GM23248 (cell line): Measurements from ENCODE around the gene SULT2A1. TPM values are rescaled to one million over a fixed set of nuclear protein-coding genes. Genes with fewer than 3 reads are reported as not detected.

Source experiments
- DNase-seq: peaks from one replicate; pipeline ENCODE4 v3.0.0-alpha.2; 2015
- H2AFZ ChIP-seq: fragments of 200-600 bp; sonication (generic); 2 replicates; pipeline ENCODE4 v1.6.1; 2016; ENCODE audit warnings: antibody characterized with exemption
- H3F3A ChIP-seq: fragments of 200-600 bp; sonication (generic); 2 replicates; pipeline ENCODE4 v1.6.1; 2016; ENCODE audit warnings: mild to moderate bottlenecking, antibody characterized with exemption, mixed run types; ENCODE audit not compliant: insufficient read depth
- H3K27ac ChIP-seq: fragments of 200-600 bp; sonication (generic); 2 replicates; pipeline ENCODE4 v1.5.1; 2016; ENCODE audit warnings: mild to moderate bottlenecking
- H3K27me3 ChIP-seq: fragments of 200-600 bp; sonication (generic); replicated peaks from 2 replicates; pipeline ENCODE4 v1.6.1; 2016; ENCODE audit warnings: mild to moderate bottlenecking; ENCODE audit not compliant: insufficient read depth
- H3K36me3 ChIP-seq: fragments of 200-600 bp; sonication (generic); 2 replicates; pipeline ENCODE4 v1.6.1; 2016; ENCODE audit warnings: low read depth, mild to moderate bottlenecking
- H3K4me1 ChIP-seq: fragments of 200-600 bp; sonication (generic); 2 replicates; pipeline ENCODE4 v1.6.1; 2016; ENCODE audit warnings: mild to moderate bottlenecking; ENCODE audit not compliant: insufficient read depth
- H3K4me2 ChIP-seq: fragments of 200-600 bp; sonication (generic); one replicate; pipeline ENCODE4 v1.6.1; 2016; ENCODE audit warnings: mild to moderate bottlenecking; ENCODE audit not compliant: unreplicated experiment
- H3K4me3 ChIP-seq: fragments of 200-600 bp; sonication (generic); 2 replicates; pipeline ENCODE4 v1.5.1; 2016; ENCODE audit warnings: mild to moderate bottlenecking
- H3K79me2 ChIP-seq: fragments of 200-600 bp; sonication (generic); 2 replicates; pipeline ENCODE4 v1.6.1; 2016; ENCODE audit warnings: mild to moderate bottlenecking; ENCODE audit not compliant: insufficient read depth
- H3K9ac ChIP-seq: fragments of 200-600 bp; sonication (generic); 2 replicates; pipeline ENCODE4 v1.6.1; 2016; ENCODE audit warnings: mild to moderate bottlenecking
- H3K9me2 ChIP-seq: fragments of 200-600 bp; sonication (generic); 2 replicates; pipeline ENCODE4 v1.6.1; 2016; ENCODE audit warnings: mixed run types, mild to moderate bottlenecking, moderate library complexity; ENCODE audit not compliant: insufficient read depth
- H3K9me3 ChIP-seq: fragments of 200-600 bp; sonication (generic); one replicate; pipeline ENCODE4 v1.6.1; 2017; ENCODE audit warnings: low read depth
- H4K20me1 ChIP-seq: fragments of 200-600 bp; sonication (generic); 2 replicates; pipeline ENCODE4 v1.6.0; 2016; ENCODE audit not compliant: insufficient read depth
- EZH2 ChIP-seq: fragments of 200-600 bp; sonication (generic); IDR thresholded peaks from 2 replicates; pipeline ENCODE4 v1.6.1; 2018; ENCODE audit warnings: antibody characterized with exemption, mild to moderate bottlenecking; ENCODE audit not compliant: insufficient read depth, poor library complexity, severe bottlenecking
- EZH2phosphoT487 ChIP-seq: fragments of 200-600 bp; sonication (generic); IDR thresholded peaks from 2 replicates; pipeline ENCODE4 v1.6.1; 2018; ENCODE audit warnings: antibody characterized with exemption, moderate library complexity, mild to moderate bottlenecking, low read depth; ENCODE audit not compliant: insufficient read depth
- WGBS, 2 experiments: methylation state at CpG; one replicate each; pipeline ENCODE4 v1.1.6; 2015 to 2017; ENCODE audit warnings: low lambda C conversion rate in 2 of 2, low coverage in 1 of 2; ENCODE audit errors: missing lambda C conversion rate in 2 of 2; 5-methylcytosine and 5-hydroxymethylcytosine counted together
- in situ Hi-C: fragments of 300-500 bp; cut with MboI; formaldehyde crosslinking; loops from 2 replicates; pipeline ENCODE4 v1.15.0; 2020
- polyA plus RNA-seq: library from polyadenylated mRNA; unstranded; fragments of >200 nt; fragmentation: Nextera tagmentation; extraction: Ambion mirVana; gene quantifications from 2 replicates; pipeline ENCODE4 v1.2.1, GENCODE V29; 2016
- total RNA-seq: library from RNA; depleted of rRNA; stranded (reverse); fragments of >200 nt; shearing (Covaris generic); gene quantifications from 2 replicates; pipeline ENCODE4 v1.2.3, GENCODE V29; 2014

Gene SULT2A1
- total and polyA plus RNA-seq, 2 experiments from 2014 or later = not detected

DNA sequence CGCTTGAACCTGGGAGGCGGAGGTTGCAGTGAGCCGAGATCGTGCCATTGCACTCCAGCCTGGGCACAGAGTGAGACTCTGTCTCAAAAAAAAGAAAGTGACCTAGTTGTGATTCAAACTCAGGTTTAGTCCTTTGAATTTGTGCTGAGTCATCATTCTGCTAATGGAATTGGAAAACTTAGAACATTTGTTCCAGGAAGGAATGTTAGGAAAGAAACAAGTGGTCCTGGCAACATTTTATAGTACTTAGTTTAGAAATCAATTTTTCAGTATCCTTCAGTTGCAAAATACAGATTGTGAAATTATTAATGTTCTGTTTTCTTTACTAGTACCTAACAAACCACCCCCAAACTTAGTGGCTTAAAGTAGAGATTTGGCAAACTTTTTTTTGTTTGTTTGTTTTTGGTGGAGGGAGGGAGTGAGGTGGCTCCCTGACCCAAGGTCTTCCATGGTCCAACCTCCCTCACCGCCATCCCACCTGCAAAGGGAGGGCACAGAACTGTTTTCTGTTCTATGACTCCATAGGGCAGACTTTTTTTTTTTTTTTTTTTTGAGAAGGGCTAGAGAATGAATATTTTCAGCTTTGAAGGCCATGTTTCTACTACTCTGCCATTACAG lies 9.2 kb upstream of the SULT2A1 start:
- no peaks in the 10 kb centered on the region for H3K9me2 ChIP-seq
- no peaks in the 10 kb centered on the region for H3F3A ChIP-seq
- H4K20me1 ChIP-seq = no peaks in the 10 kb centered on the region
- no peaks in the 10 kb centered on the region for H3K4me1 ChIP-seq
- no peak overlapping the region for H3K4me3 ChIP-seq
- no peak overlapping the region for H3K9ac ChIP-seq
- in situ Hi-C loops = loop anchor here (25.0 kb wide), 1 partner anchor 92 kb away; the partner anchor contains the start of genes BSPH1 and ELSPBP1
- H3K27me3 ChIP-seq = no peaks in the 10 kb centered on the region
- TF ChIP-seq EZH2phosphoT487 = no peak
- TF ChIP-seq EZH2 = no peak
- DNase-seq = no peak
- H3K9me3 ChIP-seq = no peaks in the 10 kb centered on the region
- H3K36me3 ChIP-seq = no peaks in the 10 kb centered on the region
- H3K27ac ChIP-seq = no peak overlapping the region
- 51 to 68% methylated on average over 5 of the region's 5 CpGs for WGBS, 2 experiments
- H3K4me2 ChIP-seq = no peak overlapping the region
- no peak overlapping the region for H2AFZ ChIP-seq
- H3K79me2 ChIP-seq = no peaks in the 10 kb centered on the region

DNA sequence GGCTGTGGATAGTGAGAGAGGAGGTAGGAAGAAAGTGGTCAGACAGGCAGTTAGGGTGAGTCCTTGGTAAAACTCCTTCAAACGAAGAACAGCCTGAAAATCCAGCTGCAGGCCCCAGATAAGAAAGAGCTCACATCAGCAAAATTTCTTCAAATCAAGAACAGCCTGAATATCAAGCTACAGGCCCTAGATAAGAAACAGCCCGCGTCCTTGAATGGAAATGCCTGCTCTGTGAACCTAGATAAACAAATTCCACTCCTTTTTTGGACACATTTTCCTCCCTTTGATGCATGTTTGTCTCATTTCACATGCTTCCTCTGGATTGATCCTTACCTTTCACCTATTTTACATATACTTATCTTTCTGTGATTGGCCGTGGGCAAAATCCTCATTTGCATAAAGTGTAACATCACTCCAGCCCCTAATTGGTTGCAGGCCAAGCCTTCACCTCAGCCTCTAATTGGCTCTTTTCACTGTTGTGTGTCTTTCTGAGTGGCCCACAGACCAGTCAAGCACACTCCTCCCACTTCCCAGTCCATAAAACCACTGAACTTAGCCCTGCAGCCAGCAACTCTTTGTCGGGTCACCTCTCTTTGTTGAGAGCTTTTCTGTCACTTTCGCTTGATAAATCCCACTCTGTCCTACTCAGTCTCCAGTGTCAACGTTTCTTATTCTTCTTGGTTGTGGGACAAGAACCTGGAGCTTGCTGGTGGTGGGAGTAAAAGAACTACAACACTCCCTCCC lies 6.0 kb upstream of the SULT2A1 start:
- H2AFZ ChIP-seq = no peak overlapping the region
- no peaks in the 10 kb centered on the region for H3K27me3 ChIP-seq
- H3F3A ChIP-seq = no peaks in the 10 kb centered on the region
- TF ChIP-seq EZH2phosphoT487 (no peak), EZH2 (no peak)
- no peaks in the 10 kb centered on the region for H3K36me3 ChIP-seq
- no peaks in the 10 kb centered on the region for H3K9me3 ChIP-seq
- no peaks in the 10 kb centered on the region for H3K4me1 ChIP-seq
- 51 to 54% methylated on average over 7 of the region's 7 CpGs for WGBS, 2 experiments
- H3K4me3 ChIP-seq = no peak overlapping the region
- H4K20me1 ChIP-seq = no peaks in the 10 kb centered on the region
- no peak overlapping the region for H3K27ac ChIP-seq
- no peak for DNase-seq
- in situ Hi-C loops = loop anchor here (25.0 kb wide), 1 partner anchor 95 kb away; the partner anchor contains the start of genes BSPH1 and ELSPBP1
- no peak overlapping the region for H3K4me2 ChIP-seq
- no peaks in the 10 kb centered on the region for H3K9me2 ChIP-seq
- H3K79me2 ChIP-seq = no peaks in the 10 kb centered on the region
- no peak overlapping the region for H3K9ac ChIP-seq

DNA sequence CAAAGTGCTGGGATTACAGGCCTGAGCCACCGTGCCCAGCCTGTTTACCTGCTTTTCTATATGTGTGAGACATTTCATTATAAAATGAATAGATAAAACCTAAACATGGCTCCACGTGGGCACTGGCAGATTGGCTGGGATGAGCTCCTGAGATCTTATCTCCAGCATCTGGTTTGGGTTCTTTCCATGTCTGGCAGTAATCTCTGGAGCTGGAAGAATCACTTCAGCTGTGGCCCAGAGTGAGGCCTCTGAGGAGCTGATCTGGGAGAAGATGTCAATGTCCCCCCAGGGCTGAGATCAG lies 5.5 kb upstream of the SULT2A1 start:
- no peak overlapping the region for H3K9ac ChIP-seq
- 16 to 18% methylated on average over 2 of the region's 2 CpGs for WGBS, 2 experiments
- no peaks in the 10 kb centered on the region for H4K20me1 ChIP-seq
- in situ Hi-C loops = loop anchor here (25.0 kb wide), 1 partner anchor 96 kb away; the partner anchor contains the start of genes BSPH1 and ELSPBP1
- H3K9me3 ChIP-seq = no peaks in the 10 kb centered on the region
- no peak for DNase-seq
- H3F3A ChIP-seq = no peaks in the 10 kb centered on the region
- TF ChIP-seq EZH2phosphoT487 = no peak
- no peak for TF ChIP-seq EZH2
- H3K36me3 ChIP-seq = no peaks in the 10 kb centered on the region
- no peaks in the 10 kb centered on the region for H3K79me2 ChIP-seq
- H3K4me1 ChIP-seq = no peaks in the 10 kb centered on the region
- no peak overlapping the region for H3K4me2 ChIP-seq
- no peaks in the 10 kb centered on the region for H3K9me2 ChIP-seq
- H2AFZ ChIP-seq = no peak overlapping the region
- no peak overlapping the region for H3K27ac ChIP-seq
- H3K27me3 ChIP-seq = no peaks in the 10 kb centered on the region; the same call in 1 of the 2 replicates
- no peak overlapping the region for H3K4me3 ChIP-seq

DNA sequence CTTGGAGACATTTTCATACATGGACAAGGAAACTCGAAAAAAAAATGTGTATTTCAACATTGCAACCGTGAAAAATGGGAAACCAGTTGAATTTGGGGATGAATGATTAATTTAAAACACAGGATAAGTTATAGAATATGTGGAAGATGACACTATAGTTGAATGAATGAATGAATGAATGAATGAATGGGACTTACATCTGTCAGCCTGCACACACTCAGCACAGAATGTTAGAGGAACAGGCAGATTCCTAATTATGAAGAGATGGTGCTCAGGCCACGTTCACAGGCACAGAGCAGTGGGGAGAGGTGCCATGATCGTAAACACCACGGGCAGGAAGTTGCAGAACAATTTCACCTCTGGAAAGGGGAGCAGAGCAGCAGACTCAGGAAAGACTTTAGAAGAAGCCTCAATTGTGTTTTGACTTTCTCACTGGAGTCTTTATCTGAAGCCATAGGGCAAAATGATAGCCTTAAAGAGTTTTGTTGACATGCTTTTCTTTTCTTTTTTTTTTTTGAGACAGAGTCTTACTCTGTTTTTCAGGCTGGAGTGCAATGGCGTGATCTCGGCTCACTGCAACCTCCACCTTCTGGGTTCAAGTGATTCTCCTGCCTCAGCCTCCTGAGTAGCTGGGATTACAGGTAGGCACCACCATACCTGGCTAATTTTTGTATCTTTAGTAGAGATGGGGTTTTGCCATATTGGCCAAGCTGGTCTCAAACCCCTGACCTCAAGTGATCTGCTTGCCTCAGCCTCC lies 4.9 kb upstream of the SULT2A1 start:
- Histone ChIP-seq H3K9ac (no peak overlapping the region), H3K27ac (no peak overlapping the region), H3K9me2 (no peaks in the 10 kb centered on the region), H3K27me3 (no peaks in the 10 kb centered on the region; the same call in 1 of the 2 replicates), H3F3A (no peaks in the 10 kb centered on the region), H3K9me3 (no peaks in the 10 kb centered on the region), H3K4me2 (no peak overlapping the region), H3K79me2 (no peaks in the 10 kb centered on the region), H2AFZ (no peak overlapping the region), H3K36me3 (no peaks in the 10 kb centered on the region), H4K20me1 (no peaks in the 10 kb centered on the region), H3K4me3 (no peak overlapping the region), H3K4me1 (no peaks in the 10 kb centered on the region)
- in situ Hi-C loops = loop anchor here (25.0 kb wide), 1 partner anchor 96 kb away; the partner anchor contains the start of genes BSPH1 and ELSPBP1
- WGBS, 2 experiments = 30 to 36% methylated on average over 7 of the region's 7 CpGs
- no peak for DNase-seq
- TF ChIP-seq EZH2 (no peak), EZH2phosphoT487 (no peak)
